HL-60 (cell line): ENCODE data around the gene TPRN.
A peak's percentile ranks its signal among the peaks of the same experiment; 100 is the strongest.

ENCODE experiments used
- DNase-seq, 2 experiments: peaks; one replicate each; pipeline ENCODE4 v3.0.0-alpha.2; 2010 to 2020; ENCODE audit warnings: low read depth in 1 of 2, low spot score in 1 of 2
- H3K27ac ChIP-seq: fragments of 250-450 bp; sonication (Bioruptor Pico); replicated peaks from 2 replicates; pipeline ENCODE4 v1.5.1; 2020; ENCODE audit warnings: mild to moderate bottlenecking, moderate library complexity
- H3K27me3 ChIP-seq: fragments of 250-450 bp; sonication (Bioruptor Pico); 2 replicates; pipeline ENCODE4 v1.5.1; 2021; ENCODE audit warnings: mild to moderate bottlenecking, moderate library complexity; ENCODE audit not compliant: insufficient read depth, poor library complexity, severe bottlenecking
- H3K4me3 ChIP-seq: replicated peaks from 2 replicates; pipeline ENCODE4 v1.5.1; 2011; ENCODE audit warnings: mild to moderate bottlenecking, control low read depth, low read length; ENCODE audit not compliant: insufficient read depth
- GABPA ChIP-seq: IDR thresholded peaks from 2 replicates; pipeline ENCODE4 v1.6.1; 2012; ENCODE audit warnings: low read depth
- POLR2AphosphoS5 ChIP-seq: IDR thresholded peaks from 2 replicates; pipeline ENCODE4 v1.6.1; 2012; ENCODE audit warnings: low read depth
- SPI1 ChIP-seq: IDR thresholded peaks from 2 replicates; pipeline ENCODE4 v1.6.1; 2012; ENCODE audit warnings: low read depth, mild to moderate bottlenecking, borderline replicate concordance
- TF ChIP-seq, protein P1 (sequence below): IDR thresholded peaks from one replicate; pipeline ENCODE4 v1.5.1; 2011; ENCODE audit warnings: low read length, control low read depth, inconsistent platforms; ENCODE audit not compliant: insufficient read depth
- TF ChIP-seq, protein P2 (sequence below): IDR thresholded peaks from 2 replicates; pipeline ENCODE4 v1.6.1; 2012; ENCODE audit warnings: low read depth; ENCODE audit not compliant: insufficient replicate concordance

The TPRN gene

DNA sequence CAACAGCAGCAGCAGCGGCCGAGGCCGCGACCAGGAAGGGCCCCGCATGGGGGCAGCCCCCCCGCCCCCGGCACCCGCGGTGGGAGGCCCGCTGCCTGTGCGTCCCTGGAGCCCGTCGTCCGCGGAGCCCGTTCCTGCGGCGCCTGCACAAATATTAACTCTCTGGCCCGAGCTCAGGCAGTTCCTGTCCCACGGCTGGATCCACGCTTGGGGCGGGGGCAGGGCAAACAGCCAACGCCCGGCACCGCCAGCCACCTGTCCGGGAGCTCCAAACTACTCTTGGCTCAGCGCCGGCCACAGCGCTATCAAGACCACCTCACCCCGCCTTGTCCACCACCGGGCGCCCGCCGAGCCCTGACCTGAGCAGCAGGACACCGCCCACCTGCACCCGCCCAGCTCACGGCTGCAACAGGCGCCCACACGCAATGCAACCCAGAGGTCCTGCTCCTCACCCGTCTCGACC, 30.6 kb downstream of the TPRN start, which contains the start of gene LRRC26:
Gene LRRC26, minus strand, starts transcription at position 156 of the 463 bp plus-strand sequence. Its CDS starts 108 bp downstream, at position 48.
- Histone ChIP-seq H3K27me3 (peaks cover 15% of the 10 kb centered on the region), H3K4me3 (peak within 1 kb of the TSS; percentile 40), H3K27ac (no peak within 1 kb of the TSS)
- TF ChIP-seq POLR2AphosphoS5 (no peak), SPI1 (no peak), GABPA (no peak)
- TF ChIP-seq, protein P1, sequence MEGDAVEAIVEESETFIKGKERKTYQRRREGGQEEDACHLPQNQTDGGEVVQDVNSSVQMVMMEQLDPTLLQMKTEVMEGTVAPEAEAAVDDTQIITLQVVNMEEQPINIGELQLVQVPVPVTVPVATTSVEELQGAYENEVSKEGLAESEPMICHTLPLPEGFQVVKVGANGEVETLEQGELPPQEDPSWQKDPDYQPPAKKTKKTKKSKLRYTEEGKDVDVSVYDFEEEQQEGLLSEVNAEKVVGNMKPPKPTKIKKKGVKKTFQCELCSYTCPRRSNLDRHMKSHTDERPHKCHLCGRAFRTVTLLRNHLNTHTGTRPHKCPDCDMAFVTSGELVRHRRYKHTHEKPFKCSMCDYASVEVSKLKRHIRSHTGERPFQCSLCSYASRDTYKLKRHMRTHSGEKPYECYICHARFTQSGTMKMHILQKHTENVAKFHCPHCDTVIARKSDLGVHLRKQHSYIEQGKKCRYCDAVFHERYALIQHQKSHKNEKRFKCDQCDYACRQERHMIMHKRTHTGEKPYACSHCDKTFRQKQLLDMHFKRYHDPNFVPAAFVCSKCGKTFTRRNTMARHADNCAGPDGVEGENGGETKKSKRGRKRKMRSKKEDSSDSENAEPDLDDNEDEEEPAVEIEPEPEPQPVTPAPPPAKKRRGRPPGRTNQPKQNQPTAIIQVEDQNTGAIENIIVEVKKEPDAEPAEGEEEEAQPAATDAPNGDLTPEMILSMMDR: no peak
- TF ChIP-seq, protein P2, sequence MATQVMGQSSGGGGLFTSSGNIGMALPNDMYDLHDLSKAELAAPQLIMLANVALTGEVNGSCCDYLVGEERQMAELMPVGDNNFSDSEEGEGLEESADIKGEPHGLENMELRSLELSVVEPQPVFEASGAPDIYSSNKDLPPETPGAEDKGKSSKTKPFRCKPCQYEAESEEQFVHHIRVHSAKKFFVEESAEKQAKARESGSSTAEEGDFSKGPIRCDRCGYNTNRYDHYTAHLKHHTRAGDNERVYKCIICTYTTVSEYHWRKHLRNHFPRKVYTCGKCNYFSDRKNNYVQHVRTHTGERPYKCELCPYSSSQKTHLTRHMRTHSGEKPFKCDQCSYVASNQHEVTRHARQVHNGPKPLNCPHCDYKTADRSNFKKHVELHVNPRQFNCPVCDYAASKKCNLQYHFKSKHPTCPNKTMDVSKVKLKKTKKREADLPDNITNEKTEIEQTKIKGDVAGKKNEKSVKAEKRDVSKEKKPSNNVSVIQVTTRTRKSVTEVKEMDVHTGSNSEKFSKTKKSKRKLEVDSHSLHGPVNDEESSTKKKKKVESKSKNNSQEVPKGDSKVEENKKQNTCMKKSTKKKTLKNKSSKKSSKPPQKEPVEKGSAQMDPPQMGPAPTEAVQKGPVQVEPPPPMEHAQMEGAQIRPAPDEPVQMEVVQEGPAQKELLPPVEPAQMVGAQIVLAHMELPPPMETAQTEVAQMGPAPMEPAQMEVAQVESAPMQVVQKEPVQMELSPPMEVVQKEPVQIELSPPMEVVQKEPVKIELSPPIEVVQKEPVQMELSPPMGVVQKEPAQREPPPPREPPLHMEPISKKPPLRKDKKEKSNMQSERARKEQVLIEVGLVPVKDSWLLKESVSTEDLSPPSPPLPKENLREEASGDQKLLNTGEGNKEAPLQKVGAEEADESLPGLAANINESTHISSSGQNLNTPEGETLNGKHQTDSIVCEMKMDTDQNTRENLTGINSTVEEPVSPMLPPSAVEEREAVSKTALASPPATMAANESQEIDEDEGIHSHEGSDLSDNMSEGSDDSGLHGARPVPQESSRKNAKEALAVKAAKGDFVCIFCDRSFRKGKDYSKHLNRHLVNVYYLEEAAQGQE: no peak
- no peak for DNase-seq

DNA sequence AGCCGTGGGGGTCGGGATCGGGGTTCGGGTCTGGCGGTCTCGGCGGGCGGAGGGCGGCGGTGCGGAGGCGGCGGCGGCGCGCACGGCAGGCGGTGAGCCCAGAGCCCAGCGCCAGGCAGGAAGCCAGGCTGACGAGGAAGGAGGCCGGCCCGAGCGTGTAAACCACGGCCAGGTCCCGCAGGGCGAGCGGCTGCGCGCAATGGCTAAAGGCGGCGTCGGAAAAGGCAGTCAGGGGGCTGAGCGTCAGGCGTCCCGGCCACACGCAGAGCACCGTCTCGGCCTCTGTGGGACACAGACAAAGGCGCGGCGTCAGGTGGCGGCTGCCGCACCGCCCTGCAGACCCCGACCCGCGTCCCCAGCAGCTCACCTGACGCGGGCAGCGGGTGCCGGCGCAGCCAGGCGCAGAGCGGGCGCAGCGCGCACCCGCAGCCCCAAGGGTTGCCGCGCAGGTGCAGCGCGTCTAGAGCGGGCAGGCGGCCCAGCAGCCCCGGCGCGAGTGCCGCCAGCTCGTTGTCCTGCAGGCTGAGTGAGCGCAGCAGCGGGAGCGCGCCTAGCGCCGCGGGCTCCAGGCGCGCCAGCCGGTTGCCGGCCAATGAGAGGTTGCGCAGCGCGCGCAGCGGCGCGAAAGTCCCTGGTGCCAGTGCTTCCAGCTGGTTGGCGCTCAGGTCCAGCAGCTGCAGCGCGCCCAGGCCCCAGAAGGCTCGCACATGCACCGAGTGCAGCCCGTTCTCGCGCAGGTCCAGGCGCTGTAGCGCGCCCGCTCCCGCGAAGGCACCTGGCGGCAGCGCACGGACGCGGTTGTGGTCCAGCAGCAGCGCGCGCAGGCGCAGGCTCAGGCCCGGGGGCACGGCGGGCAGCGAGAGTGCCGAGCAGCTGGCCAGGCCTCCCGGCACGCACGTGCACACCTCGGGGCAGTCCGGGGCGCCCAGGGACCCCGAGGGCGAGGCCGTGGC, 31.4 kb downstream of the TPRN start:
- Histone ChIP-seq H3K27ac (no peak overlapping the region), H3K27me3 (peaks cover 20% of the 10 kb centered on the region), H3K4me3 (peak overlapping the region; percentile 40)
- peak; percentile 55 to 79 for DNase-seq
- TF ChIP-seq POLR2AphosphoS5 (no peak), GABPA (no peak), SPI1 (no peak)
- TF ChIP-seq, protein P1: no peak
- TF ChIP-seq, protein P2: no peak

DNA sequence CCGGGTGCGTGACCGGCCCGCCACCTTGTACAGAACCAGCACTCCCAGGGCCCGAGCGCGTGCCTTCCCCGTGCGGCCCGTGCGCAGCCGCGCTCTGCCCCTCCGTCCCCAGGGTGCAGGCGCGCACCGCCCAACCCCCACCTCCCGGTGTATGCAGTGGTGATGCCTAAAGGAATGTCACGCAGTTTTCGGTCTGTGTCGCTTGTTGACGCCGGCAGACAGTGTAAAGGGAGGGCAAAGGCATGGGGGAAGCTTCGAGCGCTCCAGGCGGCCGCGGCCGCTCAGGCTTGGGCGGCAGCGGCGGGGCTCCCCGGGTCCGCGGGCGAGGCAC, 32.0 kb downstream of the TPRN start:
- Histone ChIP-seq H3K4me3 (peak overlapping the region; percentile 28), H3K27me3 (peaks cover 27% of the 10 kb centered on the region), H3K27ac (no peak overlapping the region)
- TF ChIP-seq SPI1: no peak
- TF ChIP-seq POLR2AphosphoS5: no peak; the same call in 1 of the 2 replicates
- TF ChIP-seq GABPA: no peak
- TF ChIP-seq, protein P2: no peak
- TF ChIP-seq, protein P1: no peak
- DNase-seq: peak in 1 of 2 experiments; percentile 10
